Measurements from ENCODE around the gene ANKRD62.

ANKRD62 gene

GRCh38 chr18:12154361-12154760 is 60.7 kb downstream of the ANKRD62 start:
- H4K20me1 ChIP-seq (ENCODE audit: insufficient read depth, low read length, poor library complexity, severe bottlenecking): no peaks in the 10 kb centered on the region
- H3K9me3 ChIP-seq (ENCODE audit: insufficient read depth, low read depth, low read length): no peaks in the 10 kb centered on the region
- H3K4me3 ChIP-seq (ENCODE audit: low read length, poor library complexity, severe bottlenecking): no peak overlapping the region
- no peak for TF ChIP-seq EZH2phosphoT487 (IDR thresholded peaks at IDR 0.05; ENCODE audit: borderline replicate concordance)
- TF ChIP-seq, protein P1, sequence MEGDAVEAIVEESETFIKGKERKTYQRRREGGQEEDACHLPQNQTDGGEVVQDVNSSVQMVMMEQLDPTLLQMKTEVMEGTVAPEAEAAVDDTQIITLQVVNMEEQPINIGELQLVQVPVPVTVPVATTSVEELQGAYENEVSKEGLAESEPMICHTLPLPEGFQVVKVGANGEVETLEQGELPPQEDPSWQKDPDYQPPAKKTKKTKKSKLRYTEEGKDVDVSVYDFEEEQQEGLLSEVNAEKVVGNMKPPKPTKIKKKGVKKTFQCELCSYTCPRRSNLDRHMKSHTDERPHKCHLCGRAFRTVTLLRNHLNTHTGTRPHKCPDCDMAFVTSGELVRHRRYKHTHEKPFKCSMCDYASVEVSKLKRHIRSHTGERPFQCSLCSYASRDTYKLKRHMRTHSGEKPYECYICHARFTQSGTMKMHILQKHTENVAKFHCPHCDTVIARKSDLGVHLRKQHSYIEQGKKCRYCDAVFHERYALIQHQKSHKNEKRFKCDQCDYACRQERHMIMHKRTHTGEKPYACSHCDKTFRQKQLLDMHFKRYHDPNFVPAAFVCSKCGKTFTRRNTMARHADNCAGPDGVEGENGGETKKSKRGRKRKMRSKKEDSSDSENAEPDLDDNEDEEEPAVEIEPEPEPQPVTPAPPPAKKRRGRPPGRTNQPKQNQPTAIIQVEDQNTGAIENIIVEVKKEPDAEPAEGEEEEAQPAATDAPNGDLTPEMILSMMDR (conservative IDR thresholded peaks at IDR 0.05; ENCODE audit: low read length): no peak
- H3K79me2 ChIP-seq (ENCODE audit: insufficient read depth, low read length): no peaks in the 10 kb centered on the region
- H2AFZ ChIP-seq (ENCODE audit: low read length): no peak overlapping the region
- no peaks in the 10 kb centered on the region for H3K4me1 ChIP-seq (ENCODE audit: insufficient read depth, low read length, poor library complexity, severe bottlenecking)
- H3K36me3 ChIP-seq (ENCODE audit: insufficient read depth, low read length): no peaks in the 10 kb centered on the region
- no peaks in the 10 kb centered on the region for H3F3A ChIP-seq (ENCODE audit: low read depth)
- no peak overlapping the region for H3K4me2 ChIP-seq (ENCODE audit: low read depth, low read length, poor library complexity, severe bottlenecking)
- no peak overlapping the region for H3K9ac ChIP-seq (ENCODE audit: low read depth, low read length, poor library complexity, severe bottlenecking)
- no peaks in the 10 kb centered on the region for H3K27me3 ChIP-seq (ENCODE audit: insufficient read depth, low read length, poor library complexity, severe bottlenecking)
- H3K9me2 ChIP-seq (replicated peaks; ENCODE audit: low read depth, low read length): 0 out of 2 replicates have a peak, but pooled peaks cover 4% of the 10 kb centered on the region

GRCh38 chr18:12155996-12156395 is 62.4 kb downstream of the ANKRD62 start:
- Histone ChIP-seq H3K27me3 (ENCODE audit: insufficient read depth, low read length, poor library complexity, severe bottlenecking) (no peaks in the 10 kb centered on the region), H3K9ac (ENCODE audit: low read depth, low read length, poor library complexity, severe bottlenecking) (no peak overlapping the region), H3K9me2 (replicated peaks; ENCODE audit: low read depth, low read length) (0 out of 2 replicates have a peak, but pooled peaks cover 4% of the 10 kb centered on the region), H3K4me3 (ENCODE audit: low read length, poor library complexity, severe bottlenecking) (no peak overlapping the region), H3K4me2 (ENCODE audit: low read depth, low read length, poor library complexity, severe bottlenecking) (no peak overlapping the region), H3K9me3 (ENCODE audit: insufficient read depth, low read depth, low read length) (no peaks in the 10 kb centered on the region), H3F3A (ENCODE audit: low read depth) (no peaks in the 10 kb centered on the region), H3K36me3 (ENCODE audit: insufficient read depth, low read length) (no peaks in the 10 kb centered on the region), H3K79me2 (ENCODE audit: insufficient read depth, low read length) (no peaks in the 10 kb centered on the region), H2AFZ (ENCODE audit: low read length) (no peak overlapping the region), H3K4me1 (ENCODE audit: insufficient read depth, low read length, poor library complexity, severe bottlenecking) (no peaks in the 10 kb centered on the region), H4K20me1 (ENCODE audit: insufficient read depth, low read length, poor library complexity, severe bottlenecking) (no peaks in the 10 kb centered on the region)
- TF ChIP-seq, protein P1 (conservative IDR thresholded peaks at IDR 0.05; ENCODE audit: low read length): no peak
- no peak for TF ChIP-seq EZH2phosphoT487 (IDR thresholded peaks at IDR 0.05; ENCODE audit: borderline replicate concordance)

- TF ChIP-seq EZH2phosphoT487 (IDR thresholded peaks at IDR 0.05; ENCODE audit: borderline replicate concordance): no peak
- TF ChIP-seq, protein P1 (conservative IDR thresholded peaks at IDR 0.05; ENCODE audit: low read length): no peak
- H3K79me2 ChIP-seq (ENCODE audit: insufficient read depth, low read length): no peaks in the 10 kb centered on the region
- no peaks in the 10 kb centered on the region for H3F3A ChIP-seq (ENCODE audit: low read depth)
- no peaks in the 10 kb centered on the region for H3K9me3 ChIP-seq (ENCODE audit: insufficient read depth, low read depth, low read length)
- no peaks in the 10 kb centered on the region for H3K9me2 ChIP-seq (replicated peaks; ENCODE audit: low read depth, low read length)
- no peak overlapping the region for H3K4me3 ChIP-seq (ENCODE audit: low read length, poor library complexity, severe bottlenecking)
- H3K4me1 ChIP-seq (ENCODE audit: insufficient read depth, low read length, poor library complexity, severe bottlenecking): no peaks in the 10 kb centered on the region
- no peaks in the 10 kb centered on the region for H4K20me1 ChIP-seq (ENCODE audit: insufficient read depth, low read length, poor library complexity, severe bottlenecking)
- no peak overlapping the region for H3K4me2 ChIP-seq (ENCODE audit: low read depth, low read length, poor library complexity, severe bottlenecking)
- no peaks in the 10 kb centered on the region for H3K36me3 ChIP-seq (ENCODE audit: insufficient read depth, low read length)
- H2AFZ ChIP-seq (ENCODE audit: low read length): no peak overlapping the region
- no peak overlapping the region for H3K9ac ChIP-seq (ENCODE audit: low read depth, low read length, poor library complexity, severe bottlenecking)
- no peaks in the 10 kb centered on the region for H3K27me3 ChIP-seq (ENCODE audit: insufficient read depth, low read length, poor library complexity, severe bottlenecking)
Measured at GRCh38 chr18:12159446-12159845, 65.8 kb downstream of the ANKRD62 start.
